ENCODE data around the gene PPP2R1B. TPM values are rescaled to one million over a fixed set of nuclear protein-coding genes. Genes with fewer than 3 reads are reported as not detected.
"Not testable (repeated sequence)": the region's sequence is repeated elsewhere in the genome, so short reads cannot be mapped to it uniquely, and the experiment has no call there.

The PPP2R1B gene
- total RNA-seq, 1 donor from 2014 or later = 7.8 TPM

- peak; percentile 65 for ATAC-seq
- DNase-seq (ENCODE audit: missing footprints) = no peak
- intact Hi-C loops (cut with DNase I) = no loop called here
Measured at GRCh38 chr11:111785886-111786412, 19.8 kb upstream of the PPP2R1B start.

- ATAC-seq = no peak
- no peak for DNase-seq (ENCODE audit: missing footprints)
- intact Hi-C loops (cut with DNase I) = no loop called here
Measured at GRCh38 chr11:111785076-111785475, 18.9 kb upstream of the PPP2R1B start.

GRCh38 chr11:111784311-111784710, 18.1 kb upstream of the PPP2R1B start:
- intact Hi-C loops (cut with DNase I); ATAC-seq; DNase-seq (ENCODE audit: missing footprints): not testable (repeated sequence)

GRCh38 chr11:111782109-111782741, 16.0 kb upstream of the PPP2R1B start:
- intact Hi-C loops (cut with DNase I) = no loop called here
- DNase-seq (ENCODE audit: missing footprints) = no peak
- no peak for ATAC-seq

GRCh38 chr11:111779118-111779517, 12.9 kb upstream of the PPP2R1B start:
- ATAC-seq (no peak), DNase-seq (ENCODE audit: missing footprints) (no peak)
- intact Hi-C loops (cut with DNase I) = no loop called here

- intact Hi-C loops (cut with DNase I) = no loop called here
- DNase-seq (ENCODE audit: missing footprints) = no peak
- ATAC-seq = no peak
Measured at GRCh38 chr11:111778047-111778558, 11.9 kb upstream of the PPP2R1B start.

- intact Hi-C loops (cut with DNase I) = loop anchor here (1.0 to 2.0 kb wide), 2 partner anchors 63 to 175 kb away; partner anchors contain the start of gene SIK2
- ATAC-seq (peak; percentile 76), DNase-seq (ENCODE audit: missing footprints) (no peak)
Measured at GRCh38 chr11:111777094-111778046, 11.2 kb upstream of the PPP2R1B start.

- no peak for ATAC-seq
- intact Hi-C loops (cut with DNase I) = loop anchor here (1.0 to 2.0 kb wide), 2 partner anchors 64 to 174 kb away; partner anchors contain the start of gene SIK2
Measured at GRCh38 chr11:111776398-111777093, 10.4 kb upstream of the PPP2R1B start.

GRCh38 chr11:111774955-111775710, 8.9 kb upstream of the PPP2R1B start:
- peak; percentile 62 for ATAC-seq
- DNase-seq (ENCODE audit: missing footprints) = no peak
- intact Hi-C loops (cut with DNase I) = no loop called here

More at GRCh38 chr11:111776398-111777093, 10.4 kb upstream of the PPP2R1B start:
- DNase-seq (ENCODE audit: missing footprints) = no peak

GRCh38 chr11:111772535-111772934, 6.3 kb upstream of the PPP2R1B start:
- intact Hi-C loops (cut with DNase I) = no loop called here
- DNase-seq (ENCODE audit: missing footprints) = no peak

GRCh38 chr11:111771205-111771604, 5.0 kb upstream of the PPP2R1B start:
- DNase-seq (ENCODE audit: missing footprints); intact Hi-C loops (cut with DNase I); ATAC-seq: not testable (repeated sequence)

More at GRCh38 chr11:111772535-111772934, 6.3 kb upstream of the PPP2R1B start:
- ATAC-seq = no peak

GRCh38 chr11:111770581-111771134, 4.5 kb upstream of the PPP2R1B start:
- intact Hi-C loops (cut with DNase I) = no loop called here
- DNase-seq (ENCODE audit: missing footprints) (no peak), ATAC-seq (no peak)

- intact Hi-C loops (cut with DNase I) = loop anchor here (5.0 kb wide), 1 partner anchor 59 kb away; no protein-coding TSS in a partner anchor
- ATAC-seq = peak; percentile 54
- no peak for DNase-seq (ENCODE audit: missing footprints)
Measured at GRCh38 chr11:111766834-111767142, 599 bp upstream of the PPP2R1B start.

- peak; percentile 38 for ATAC-seq
- no peak for DNase-seq (ENCODE audit: missing footprints)
- intact Hi-C loops (cut with DNase I) = loop anchor here (5.0 kb wide), 1 partner anchor 58 kb away; no protein-coding TSS in a partner anchor
Measured at GRCh38 chr11:111765320-111765983, 737 bp downstream of the PPP2R1B start.

GRCh38 chr11:111764621-111765020, 1.6 kb downstream of the PPP2R1B start:
- intact Hi-C loops (cut with DNase I) = loop anchor here (5.0 kb wide), 1 partner anchor 57 kb away; no protein-coding TSS in a partner anchor
- DNase-seq (ENCODE audit: missing footprints) = no peak
- no peak for ATAC-seq

- ATAC-seq = no peak
- DNase-seq (ENCODE audit: missing footprints) = no peak
- intact Hi-C loops (cut with DNase I) = no loop called here
Measured at GRCh38 chr11:111762981-111763643, 3.1 kb downstream of the PPP2R1B start.

GRCh38 chr11:111762526-111762925, 3.7 kb downstream of the PPP2R1B start:
- DNase-seq (ENCODE audit: missing footprints) (no peak), ATAC-seq (no peak)
- intact Hi-C loops (cut with DNase I) = no loop called here
